Dedifferentiated amniotic fluid mesenchymal stem cell (primary cell): Measurements from ENCODE around the gene TXNRD3.
"Not testable (repeated sequence)": the region's sequence is repeated elsewhere in the genome, so short reads cannot be mapped to it uniquely, and the experiment has no call there.

Experiments
- DNase-seq: peaks from one replicate; pipeline ENCODE4 v3.0.0-alpha.2; 2016; ENCODE audit errors: extremely low spot score

Gene TXNRD3

DNA sequence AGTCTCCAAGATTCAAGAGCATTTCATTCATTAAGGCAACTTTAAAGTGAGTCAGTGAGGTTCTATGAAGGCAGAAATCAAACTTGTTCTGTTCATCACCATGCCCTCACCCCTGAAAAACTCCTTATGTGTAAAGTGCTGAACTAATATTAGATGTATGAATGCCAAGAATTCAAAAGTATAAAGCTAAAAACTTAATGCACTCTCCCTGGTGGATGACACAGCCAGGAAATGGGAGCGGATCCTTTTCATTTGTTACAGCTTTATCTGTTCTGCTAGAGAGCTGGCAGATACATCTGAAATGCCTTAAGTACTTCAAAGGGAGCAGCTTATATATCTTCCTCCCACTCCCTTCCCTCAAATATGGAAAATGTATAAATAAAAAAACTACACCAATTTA is 8.2 kb downstream of the TXNRD3 start:
- DNase-seq, result no peak

DNA sequence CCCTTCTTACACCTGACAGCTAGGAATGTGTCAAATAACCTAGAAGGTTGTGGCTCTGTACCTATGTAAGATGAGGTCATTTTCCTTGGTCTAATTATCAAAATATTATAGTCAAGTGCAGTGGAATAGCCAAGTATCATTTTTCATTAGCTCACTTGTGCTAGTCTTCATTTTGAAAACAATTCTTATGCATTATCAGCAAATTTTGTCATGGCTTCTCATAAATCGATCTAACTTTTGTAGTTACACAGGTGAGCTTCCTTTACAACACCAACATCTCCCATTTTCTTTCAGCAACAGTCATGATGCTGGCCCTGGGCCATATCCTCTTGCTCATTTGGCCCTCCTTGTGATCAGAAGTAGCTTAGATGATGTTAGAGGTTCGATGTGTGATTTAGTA is 10.3 kb downstream of the TXNRD3 start:
- no peak for DNase-seq

GRCh38 chr3:126638790-126639189 is 16.1 kb downstream of the TXNRD3 start:
- DNase-seq, result no peak

DNA sequence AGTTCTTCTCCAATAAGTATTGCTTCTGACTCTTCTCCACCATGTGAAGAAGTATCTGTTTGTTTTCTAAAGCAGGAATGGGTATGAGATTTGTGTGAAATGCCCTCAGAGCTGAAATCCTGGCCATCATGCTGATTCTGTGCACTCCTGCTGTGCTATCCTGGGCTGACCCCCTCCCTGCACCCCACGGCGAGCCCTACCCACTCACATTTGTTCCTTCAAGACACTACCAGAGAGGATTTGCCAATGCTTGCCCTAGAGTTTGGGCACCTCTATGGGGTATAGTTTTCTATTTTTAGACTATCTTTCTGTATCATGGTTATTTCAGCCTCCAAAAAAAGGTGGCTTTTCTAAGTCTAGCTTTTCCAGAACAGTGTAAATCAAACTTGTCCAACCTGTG is 18.5 kb downstream of the TXNRD3 start:
- no peak for DNase-seq

DNA sequence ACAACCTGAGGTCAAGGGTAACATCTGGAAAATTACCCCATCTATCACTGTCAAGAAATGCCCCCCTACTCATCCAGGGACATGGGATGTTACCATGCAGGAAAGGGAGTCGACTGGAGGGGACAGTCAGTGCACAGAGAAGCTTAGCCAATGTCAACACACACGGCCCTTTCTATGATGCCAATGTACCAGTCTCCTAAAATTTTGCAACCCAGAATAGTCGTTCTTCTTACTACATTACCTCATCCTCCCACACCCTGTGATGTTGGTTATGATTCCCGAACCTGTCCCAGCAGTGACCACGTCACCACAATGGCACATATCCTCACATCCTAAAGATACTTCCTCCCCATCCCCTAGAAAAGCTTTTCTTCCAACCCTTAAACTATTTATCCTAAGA is 20.1 kb downstream of the TXNRD3 start:
- no peak for DNase-seq

DNA sequence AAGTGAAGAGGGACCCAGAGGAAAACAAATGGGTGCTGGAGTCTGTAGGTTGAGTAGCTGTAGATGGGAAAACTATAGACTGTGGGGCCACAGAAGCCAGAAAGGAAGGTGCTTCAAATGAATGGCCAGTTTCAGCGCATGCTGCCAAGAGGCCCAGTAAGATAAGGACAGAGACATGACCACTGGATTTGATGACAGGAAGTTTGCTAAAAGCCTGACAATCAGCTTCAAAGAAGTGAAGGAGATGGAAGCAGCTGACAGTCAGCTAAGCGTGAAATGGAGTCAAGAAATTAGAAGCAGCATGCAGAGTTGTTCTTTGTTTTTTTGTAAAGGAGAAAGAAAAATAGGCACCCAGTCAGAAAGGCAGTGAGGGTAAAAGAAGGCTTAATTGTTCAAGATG is 24.9 kb downstream of the TXNRD3 start:
- DNase-seq, result no peak

GRCh38 chr3:126625735-126626134 is 29.2 kb downstream of the TXNRD3 start:
- not testable (repeated sequence) for DNase-seq

GRCh38 chr3:126622694-126623093 is 32.2 kb downstream of the TXNRD3 start:
- no peak for DNase-seq

DNA sequence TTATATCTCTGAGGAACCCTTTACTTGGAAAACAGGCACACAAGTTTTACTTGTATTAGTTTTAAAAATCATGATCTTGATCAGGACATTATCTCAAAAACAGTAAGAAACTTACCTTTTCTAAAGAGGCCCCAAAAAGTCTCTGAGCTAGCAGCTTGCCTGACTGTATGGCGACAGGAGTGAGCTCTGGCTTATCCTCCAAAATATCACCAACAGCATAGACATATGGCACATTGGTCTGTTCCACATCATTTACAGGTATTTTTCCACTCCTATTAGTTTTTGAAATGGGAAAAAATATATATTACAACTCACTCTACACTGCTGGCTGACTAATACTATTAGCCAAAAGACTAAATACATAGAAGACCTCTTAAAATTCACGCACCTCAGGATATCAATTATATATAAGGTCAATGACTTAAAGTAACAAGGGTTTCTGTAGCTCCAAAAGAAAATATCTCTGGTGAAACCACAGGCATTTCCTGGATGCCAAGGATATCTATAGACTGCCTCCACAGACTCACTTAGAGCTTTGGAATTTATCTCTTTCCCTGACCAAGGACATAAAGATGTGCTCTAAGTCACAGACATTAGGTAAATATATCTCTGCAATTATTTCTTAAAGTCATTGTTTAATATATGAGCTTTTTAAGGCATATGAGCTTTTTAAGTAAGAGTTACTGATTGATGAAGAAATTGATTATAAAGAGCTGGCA is 33.1 kb downstream of the TXNRD3 start:
- peak; percentile 54 for DNase-seq

GRCh38 chr3:126621171-126621570 is 33.8 kb downstream of the TXNRD3 start:
- peak; percentile 19 for DNase-seq

DNA sequence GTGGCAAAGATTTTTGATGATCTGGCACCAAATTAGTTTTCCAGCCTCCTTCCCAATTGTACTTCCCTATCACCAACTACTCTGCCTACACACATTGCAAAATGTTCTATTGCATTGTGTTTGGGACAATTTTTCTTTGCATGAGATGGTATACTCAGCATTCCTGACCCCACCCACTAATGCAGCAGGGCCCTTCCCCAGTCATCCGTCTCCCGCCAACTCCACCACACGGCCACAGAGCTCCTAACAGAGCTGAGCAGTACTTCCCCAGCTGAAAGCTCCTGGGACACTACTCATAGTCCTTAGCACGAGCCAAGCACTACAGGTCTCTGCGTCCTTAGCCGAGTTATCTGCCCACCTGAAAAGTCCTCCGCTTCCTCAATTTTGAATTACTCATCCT is 34.2 kb downstream of the TXNRD3 start:
- DNase-seq, result no peak

GRCh38 chr3:126618760-126619159 is 36.2 kb downstream of the TXNRD3 start:
- DNase-seq, result no peak

DNA sequence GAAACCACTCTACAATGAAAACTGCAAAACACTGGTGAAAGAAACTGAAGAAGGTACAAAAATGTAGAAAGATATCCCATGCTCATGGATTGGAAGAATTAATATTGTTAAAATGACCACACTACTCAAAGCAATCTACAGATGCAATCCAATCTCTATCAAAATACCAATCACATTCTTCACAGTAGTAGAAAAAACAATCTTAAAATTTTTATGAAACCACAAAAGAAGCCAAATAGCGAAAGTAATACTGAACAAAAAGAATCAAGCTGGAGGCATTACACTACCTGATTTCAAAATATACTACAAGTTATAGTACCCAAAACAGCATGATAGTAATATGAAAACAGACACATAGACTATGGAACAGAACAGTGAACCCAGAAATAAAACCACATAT is 36.9 kb downstream of the TXNRD3 start:
- DNase-seq, result no peak

DNA sequence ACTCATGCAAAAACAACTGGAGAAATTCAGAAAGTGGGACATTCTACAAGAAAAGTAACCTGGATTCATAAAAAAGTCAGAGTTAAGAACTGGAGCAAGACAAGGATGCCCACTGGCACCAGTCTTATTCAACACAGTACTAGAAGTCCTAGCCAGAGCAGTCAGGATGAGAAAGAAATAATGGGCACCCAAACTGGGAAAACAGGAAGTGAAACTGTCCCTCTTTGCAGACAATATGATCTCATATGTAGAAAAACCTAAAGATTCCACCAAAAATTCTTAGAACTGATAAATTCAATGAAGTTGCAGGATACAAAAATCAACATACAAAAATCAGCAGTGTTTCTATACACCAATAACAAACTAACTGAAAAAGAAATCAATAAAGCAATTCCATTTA is 37.4 kb downstream of the TXNRD3 start:
- DNase-seq, result no peak

DNA sequence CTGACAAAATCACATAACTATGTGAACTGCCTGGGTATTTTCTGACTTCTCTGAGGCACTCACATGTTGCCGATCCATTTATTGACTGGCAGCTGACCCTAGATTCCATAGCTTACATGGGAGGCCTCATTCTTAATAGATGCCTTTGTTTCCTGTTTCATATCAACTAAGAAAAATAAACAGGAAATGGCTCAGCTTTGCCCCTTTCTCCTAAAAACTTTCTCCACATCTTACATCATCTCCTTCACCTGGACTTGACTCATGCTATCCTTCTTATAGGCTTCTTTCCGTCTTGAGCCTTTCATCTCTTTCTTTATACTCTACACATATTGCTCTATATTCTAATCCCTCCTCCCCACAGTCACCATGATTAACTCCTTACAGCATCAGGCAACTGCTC is 38.0 kb downstream of the TXNRD3 start:
- no peak for DNase-seq

GRCh38 chr3:126613479-126614188 is 41.3 kb downstream of the TXNRD3 start:
- DNase-seq, result no peak

DNA sequence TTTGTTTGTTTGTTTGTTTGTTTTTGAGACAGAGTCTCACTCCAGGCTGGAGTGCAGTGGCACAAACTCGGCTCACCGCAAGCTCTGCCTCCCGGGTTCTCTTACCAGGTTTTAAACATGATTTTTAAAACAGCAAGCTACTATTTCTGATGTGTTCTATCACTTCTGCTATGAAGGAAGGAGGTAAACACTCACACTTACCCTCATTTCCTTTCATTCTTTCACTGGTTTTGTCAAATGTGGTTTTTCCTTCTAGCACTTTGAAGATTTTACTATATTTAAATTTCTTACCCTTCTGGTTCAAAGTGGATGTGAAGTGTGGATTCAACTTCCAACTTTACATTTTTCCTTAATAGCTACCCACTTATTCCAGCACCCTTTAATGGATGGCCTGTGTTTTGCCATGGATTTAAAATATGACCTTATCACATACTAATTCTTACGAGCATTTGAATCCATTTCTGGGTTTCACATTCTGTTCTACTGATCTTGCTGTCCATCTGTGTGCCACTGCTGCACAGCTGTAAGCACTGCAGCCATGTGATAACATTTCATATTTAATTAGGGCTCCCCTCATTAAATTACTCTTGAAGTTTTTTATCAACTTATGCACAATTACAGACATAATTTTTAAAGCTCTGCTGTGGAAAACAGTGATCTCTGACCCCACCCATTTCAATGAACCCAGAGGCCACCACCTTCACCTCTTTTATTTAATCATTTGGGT is 42.3 kb downstream of the TXNRD3 start:
- no peak for DNase-seq

DNA sequence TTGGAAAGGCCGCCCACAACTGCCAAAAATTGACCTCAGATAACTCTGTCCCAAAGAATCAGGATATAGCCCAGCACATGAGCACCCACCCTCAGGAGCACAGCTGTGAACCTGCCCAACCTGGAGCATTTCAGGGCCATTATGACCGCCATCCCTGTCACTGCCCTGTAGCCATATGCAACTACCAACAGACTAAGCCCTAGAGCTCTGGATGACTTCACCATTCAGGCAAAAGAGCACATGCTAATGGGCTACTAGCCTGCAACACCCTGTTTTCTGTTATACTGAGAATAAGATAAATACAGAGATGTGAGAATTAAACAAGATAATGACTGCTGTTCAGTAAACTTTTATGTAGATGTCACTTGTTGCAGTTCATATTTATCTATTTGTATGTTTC is 45.0 kb downstream of the TXNRD3 start:
- no peak for DNase-seq

GRCh38 chr3:126607214-126607908 is 47.6 kb downstream of the TXNRD3 start:
- no peak for DNase-seq

DNA sequence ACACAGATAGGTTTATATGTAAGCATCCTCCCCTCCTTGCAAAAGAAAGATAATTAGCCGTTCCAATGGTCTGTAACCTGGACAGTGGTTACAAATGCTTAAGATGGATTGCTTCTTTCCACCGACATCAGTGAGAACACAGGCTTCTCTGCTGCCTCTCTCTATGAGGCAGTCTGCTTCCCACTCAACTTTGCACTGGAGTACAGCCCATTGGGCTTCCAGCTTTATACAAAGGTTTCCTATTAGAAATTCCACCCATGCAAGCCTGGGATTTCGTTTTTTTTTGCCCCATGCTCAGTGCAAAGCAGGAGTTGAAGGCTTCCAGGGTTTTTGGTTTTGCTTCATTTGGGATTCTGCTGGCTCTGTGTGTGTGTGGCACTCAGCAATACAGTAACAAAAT is 48.9 kb downstream of the TXNRD3 start:
- no peak for DNase-seq

DNA sequence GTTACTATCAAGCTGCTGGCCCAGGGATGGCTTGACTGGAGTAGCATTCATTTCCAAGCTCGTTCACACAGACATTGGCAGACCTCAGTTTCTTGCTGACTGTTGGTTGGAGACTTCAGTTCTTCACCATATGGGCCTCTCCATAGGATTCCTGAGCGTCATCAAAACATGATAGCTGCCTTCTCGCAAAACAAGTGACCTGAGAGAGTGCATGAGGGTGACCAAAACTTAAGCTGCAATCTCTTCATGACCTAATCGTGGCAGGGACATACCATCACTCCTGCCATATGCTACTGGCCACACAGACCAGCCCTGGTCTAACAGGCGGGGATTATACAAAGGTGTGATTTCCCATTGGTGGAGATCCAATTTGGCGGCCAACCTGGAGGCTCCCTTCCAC is 50.2 kb downstream of the TXNRD3 start:
- DNase-seq, result no peak

DNA sequence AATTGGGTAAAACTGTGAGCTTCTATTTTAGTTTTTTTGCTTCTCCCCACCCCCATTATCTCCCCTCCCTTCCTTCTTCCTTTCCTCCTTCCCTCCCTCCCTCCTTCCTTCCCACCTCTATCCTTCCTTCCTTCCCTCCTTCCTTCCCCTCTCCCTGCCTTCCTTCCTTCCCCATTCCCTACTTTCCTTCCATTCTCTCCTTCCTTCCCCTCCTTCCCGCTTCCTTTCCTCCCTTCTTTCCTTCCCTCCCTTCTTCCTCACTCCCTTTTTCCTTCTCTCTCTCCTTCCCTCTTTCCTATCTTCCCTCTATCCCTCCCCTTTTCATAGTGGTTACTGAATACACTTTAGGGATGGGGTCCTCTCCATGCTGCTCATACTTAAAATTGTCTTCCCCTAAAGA is 55.8 kb downstream of the TXNRD3 start:
- DNase-seq, result no peak
